Measurements from ENCODE around the gene SGCD.

The SGCD gene

DNA sequence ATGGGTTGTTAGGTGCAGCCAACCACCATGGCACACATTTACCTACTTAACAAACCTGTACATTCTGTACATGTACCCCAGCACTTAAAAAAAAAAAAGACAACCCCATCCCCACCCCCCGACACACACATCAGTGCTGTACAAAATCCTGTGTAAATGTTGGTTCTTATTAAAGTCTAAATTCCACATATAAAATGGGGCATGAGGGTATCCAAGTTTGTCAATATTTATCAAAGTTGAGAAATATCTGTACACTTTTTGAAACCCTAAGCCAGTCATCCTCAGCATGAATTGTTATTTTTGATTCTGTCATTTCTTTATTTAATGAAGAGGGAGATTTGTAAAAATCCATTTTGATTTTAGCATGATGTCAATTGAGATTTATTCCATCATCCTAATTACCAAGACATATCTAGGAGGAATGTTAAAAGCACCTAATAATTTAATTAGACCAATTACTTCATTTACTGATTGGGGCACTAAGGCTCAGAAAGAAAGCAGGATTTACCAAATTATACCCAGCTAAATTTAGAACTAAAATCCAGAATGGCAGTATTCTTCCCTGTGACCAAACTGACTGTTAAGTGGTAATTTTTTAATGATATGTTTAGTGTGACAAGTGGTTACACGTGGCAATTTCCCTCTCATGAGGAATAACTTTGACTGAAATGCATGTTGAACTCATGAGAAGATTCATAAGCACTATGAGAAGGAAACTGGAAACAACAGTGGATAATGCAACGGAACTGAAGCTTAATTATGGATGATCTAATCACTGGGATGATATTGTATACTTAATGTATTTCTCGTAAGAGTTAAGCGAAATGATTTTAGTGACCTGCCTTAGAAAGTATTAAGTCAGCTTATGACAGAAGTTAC is 195.9 kb downstream of the SGCD start:
- DNase-seq: no peak

DNA sequence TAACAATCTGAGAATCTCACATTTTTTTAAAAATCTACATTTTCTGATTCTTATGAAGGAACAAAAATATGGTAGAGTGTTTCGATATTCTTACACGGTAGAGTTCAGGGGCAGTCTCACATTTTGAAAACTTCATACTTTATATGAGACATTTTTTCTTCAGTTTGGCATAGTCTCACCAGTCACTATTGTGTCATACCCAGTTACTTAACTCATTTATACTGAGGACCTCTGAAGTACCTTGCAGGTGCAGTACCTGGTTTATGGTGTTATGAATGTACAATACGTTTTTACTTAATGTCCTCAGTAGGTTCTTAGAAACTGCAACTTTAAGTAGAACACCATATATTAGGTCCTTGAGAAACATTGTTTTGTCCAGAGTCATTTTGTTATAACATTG is 196.6 kb downstream of the SGCD start:
- DNase-seq: no peak

DNA sequence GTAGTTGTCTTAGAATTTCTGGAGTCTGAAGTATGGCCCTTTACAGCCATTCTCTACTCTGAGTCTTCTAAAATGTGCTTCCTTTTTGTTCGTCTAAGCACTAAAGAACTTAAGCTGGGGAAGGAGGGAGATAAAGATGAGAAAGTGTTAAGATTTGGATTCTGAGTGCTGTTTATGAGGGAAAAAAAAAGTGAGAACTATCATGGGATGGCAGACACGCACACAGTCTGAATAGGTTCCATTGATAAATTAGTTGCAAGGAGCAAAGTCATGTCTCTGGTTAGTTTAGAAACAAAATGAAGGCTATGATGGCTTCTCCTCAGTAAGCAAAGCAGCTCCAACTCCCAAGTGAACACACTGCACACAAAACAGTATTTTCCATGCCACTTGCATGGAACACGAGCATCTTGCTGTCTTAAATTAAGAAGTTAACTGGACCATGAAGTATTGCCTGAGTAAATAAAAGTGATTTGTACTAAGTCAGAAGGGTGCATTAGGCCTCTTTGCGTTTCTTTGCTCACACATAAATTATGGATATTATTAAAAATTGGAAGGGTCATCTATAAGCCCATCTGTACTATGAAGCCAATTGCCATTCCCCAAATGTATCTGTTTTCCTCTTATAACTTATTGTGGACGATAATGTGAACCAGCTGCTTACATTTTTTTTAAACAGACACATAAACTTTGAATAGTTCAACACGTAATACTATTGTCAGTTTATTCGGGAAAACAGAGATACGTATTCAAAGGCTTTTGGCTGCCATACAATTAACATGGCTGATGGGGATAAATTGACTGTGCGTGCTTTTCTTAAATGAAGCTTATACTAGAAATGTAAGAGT is 199.3 kb downstream of the SGCD start:
- no peak for DNase-seq

DNA sequence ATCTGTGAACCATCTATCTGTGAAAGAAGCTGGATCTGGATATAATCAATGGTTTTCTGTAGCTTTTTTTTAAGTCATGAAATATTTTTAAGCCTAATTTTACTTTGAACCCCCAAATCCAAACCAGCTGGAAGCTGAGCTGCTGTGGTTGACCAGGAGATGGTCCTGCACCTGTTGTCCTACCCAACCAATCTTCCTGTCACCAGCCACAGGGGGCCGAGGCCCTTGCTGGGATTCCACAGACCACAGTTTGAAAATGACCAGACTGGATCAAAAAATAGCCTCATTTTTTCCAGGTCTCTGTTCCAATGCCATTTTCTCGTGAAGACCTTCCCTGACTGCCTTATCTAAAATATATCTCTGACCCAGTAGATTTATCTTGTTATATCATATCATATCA is 200.6 kb downstream of the SGCD start:
- no peak for DNase-seq

DNA sequence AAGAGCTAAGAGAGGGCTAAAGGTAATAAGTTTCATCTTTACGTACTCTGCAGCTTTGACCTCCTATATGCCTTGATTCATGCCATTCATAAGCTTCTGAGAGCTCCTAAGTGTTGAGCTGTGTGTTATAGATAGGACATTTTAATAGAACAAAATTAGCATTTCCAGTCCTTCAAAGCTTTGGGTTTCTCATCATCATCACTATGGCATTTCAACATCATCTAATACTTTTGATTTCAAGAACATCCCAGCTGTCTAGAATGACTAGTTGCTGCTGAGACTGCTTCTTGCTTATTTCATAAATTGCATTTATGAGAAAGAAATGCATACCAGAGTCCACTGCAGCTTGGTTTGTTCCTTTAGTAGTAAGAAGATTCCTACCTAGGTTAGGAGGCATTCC is 201.7 kb downstream of the SGCD start:
- DNase-seq: no peak

DNA sequence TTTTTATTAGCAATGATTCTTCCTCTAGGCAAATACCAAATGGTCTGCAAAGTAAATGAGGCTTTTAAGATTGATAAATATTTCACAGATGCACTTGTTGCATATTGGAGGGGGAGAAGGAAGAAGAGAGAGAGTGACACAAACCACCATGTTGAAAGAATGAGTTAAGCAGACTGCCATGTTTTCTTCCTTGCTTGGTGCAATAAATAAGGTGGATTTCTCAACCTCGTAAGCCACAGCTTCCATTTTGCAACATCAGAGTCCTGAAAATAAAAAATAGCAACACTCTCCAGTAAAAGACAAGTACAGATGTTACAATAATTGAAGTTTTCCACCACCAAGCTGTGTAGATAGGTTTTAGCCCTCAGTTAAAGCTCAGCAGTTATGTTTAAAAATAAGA is 202.9 kb downstream of the SGCD start:
- no peak for DNase-seq

DNA sequence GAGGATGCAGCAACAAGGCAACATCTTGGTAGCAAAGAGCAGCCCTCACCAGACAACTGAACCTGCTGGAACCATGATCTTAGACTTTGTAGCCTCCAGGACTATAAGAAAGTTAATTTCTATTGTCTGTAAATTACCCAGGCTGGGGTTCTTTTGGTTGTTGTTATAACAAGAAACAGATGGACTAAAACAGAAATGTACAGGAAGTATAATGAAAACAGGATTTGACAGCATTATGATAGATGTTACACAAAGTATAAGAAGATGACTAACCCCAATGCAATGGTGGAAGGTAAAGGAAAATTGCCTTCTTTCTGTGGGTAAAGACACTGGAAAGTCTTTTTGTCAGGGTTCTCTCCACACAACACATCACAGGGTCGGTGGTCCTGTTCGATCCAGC is 204.2 kb downstream of the SGCD start:
- DNase-seq: no peak

DNA sequence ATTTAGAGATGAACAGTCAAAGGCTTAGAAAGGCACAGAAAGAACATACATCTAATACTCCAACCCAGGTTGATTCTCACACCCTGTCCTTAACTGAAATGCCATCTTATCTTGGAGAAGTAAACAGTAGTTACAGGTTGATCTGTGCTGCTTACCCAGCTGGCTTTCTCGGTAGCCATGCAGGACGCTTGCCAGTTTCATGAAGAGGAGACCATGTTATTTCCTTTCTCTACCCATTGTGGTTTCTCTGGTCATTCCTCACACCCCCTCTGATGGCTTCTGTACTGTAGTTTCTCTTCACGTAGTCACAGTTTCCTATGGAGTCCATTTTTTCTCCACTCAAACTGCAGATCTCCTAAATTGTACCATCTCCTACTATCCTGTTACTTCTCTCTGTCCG is 206.0 kb downstream of the SGCD start:
- no peak for DNase-seq

DNA sequence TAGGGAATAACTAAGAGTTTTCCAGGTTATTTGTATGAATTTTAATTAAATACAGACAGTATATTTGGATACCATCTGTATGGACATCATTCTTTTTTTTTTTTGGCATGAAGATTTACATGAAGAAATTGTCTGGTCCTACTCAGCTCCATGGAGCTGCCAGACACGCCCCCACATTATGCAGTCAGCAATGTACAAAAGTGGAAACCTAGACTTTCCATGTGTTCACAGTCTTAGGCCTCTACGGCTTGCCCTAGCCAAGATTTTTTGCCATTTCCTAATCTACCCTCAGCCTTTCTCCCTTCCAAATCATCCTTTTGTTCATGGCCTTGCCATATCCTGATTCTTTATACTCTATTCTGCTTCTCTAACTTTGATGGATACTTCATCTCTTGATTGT is 207.1 kb downstream of the SGCD start:
- no peak for DNase-seq

DNA sequence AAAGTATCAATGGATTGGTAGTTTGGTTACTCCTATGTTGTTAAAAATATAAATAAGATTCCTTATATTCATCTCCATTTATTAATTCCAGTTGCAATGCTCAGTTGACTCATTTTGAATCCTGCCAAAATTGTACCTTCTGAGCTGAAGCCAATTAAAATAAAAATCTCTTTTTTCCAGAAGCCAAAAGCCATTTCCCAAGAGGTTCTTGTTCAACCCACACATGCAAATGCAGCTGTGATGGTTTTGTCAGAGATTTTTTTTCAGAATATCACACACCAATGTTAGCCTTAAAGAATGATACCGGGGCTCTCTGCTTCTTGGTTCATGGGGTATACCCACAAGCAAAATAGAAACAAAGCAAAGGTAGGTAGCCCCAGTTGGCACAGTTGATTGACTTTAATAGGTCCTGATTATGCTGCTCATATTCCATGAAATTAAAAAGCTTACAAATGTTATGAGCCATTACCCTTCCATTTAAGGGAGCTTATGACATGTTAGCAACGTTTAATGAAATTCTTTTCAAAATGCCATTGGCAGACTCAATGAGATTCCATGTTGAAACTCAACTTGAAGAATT is 208.0 kb downstream of the SGCD start:
- DNase-seq: no peak

DNA sequence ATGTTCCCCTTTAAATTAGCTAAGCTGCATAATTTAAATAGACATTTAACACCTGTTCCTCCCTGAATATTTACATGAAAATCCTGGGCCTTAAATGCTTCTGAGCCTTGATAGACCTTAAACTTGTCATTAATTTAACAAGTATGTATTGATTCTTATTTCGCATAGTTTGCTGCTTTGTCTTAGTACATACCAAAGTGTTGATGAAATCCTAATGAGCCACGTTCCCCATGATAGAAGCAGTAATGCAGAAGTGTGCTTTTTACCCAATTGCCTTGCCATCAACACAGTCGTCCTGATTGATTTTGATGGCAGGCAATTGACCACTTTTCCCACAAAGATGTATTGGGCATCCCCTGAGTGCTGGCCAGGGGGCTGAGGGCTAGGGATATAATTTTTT is 213.5 kb downstream of the SGCD start:
- no peak for DNase-seq

DNA sequence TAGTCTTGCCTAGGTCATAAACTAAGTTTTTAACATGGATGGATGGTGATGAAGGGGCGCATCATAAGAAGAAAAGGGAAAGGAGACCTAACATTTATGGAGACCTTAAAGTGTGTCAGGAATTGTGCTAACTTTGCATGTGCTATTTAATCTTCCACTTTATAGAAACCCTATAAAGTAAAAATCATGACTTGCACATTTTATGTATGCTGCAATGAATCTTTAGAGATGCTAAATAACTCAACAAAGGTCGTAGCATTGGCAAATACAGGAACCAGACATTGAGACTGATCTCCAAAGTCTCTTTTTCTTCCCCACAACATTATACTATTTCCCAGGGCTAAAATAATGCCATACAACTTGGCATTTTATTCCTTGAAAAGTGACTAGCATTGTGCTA is 214.6 kb downstream of the SGCD start:
- no peak for DNase-seq

DNA sequence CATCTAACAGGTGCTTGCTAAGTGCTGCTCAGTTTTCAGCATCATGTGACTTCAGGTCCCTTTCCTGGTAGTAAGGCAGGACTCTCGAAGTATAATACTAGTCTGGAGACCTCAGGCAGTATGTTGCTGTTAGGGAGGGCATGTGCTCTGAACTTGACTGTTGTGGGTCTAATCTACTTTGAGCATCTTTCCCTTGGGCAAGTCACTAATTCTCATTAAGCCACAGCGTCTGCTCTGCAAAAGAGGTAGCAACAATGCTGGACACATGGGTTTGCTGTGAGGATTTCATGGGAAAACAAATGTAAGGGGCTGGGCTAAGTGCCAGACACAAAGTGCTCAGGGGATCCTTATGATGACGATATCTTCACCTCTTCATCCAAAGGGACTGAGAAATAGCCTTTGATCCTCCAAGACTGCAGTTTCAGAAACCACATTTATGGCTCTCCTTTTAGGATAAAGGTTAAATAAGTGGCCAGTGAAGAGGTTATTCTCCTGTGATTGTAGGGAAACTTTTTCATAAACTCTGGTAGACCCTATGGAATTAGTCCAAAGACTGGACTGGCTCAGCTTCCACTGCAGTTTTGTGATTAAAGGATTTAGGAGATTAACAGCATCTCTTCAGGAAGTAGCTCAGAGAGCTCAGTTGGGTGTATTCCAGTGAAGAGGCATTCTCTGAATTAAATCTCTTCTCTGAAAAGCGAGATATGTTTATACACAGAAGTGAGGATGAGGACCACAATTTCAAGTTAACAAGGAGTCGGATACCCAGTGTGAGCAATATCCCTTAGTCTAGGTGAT is 216.6 kb downstream of the SGCD start:
- no peak for DNase-seq

DNA sequence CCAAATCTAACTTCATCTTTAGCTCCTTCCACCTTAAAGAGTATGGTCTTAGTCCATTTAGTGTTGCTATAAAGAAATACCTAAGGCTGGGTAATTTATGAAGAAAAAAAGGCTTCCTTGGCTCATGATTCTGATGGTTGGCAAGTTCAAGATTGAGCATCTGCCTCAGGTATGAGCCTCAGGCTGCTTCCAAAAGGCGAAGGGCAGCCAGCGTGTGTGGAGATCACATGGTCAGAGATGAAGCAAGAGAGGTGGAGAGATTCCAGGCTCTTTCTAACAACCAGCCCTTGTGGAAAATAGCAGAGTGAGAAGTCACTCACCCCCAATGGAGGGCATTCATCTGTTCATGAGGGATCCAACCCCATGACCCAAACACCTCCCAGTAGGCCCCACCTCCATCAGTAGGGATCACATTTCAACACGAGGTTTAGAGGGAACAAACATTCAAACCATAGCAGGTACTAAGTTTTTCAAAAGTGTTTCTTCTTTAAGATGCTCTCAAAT is 225.9 kb downstream of the SGCD start:
- DNase-seq: no peak

DNA sequence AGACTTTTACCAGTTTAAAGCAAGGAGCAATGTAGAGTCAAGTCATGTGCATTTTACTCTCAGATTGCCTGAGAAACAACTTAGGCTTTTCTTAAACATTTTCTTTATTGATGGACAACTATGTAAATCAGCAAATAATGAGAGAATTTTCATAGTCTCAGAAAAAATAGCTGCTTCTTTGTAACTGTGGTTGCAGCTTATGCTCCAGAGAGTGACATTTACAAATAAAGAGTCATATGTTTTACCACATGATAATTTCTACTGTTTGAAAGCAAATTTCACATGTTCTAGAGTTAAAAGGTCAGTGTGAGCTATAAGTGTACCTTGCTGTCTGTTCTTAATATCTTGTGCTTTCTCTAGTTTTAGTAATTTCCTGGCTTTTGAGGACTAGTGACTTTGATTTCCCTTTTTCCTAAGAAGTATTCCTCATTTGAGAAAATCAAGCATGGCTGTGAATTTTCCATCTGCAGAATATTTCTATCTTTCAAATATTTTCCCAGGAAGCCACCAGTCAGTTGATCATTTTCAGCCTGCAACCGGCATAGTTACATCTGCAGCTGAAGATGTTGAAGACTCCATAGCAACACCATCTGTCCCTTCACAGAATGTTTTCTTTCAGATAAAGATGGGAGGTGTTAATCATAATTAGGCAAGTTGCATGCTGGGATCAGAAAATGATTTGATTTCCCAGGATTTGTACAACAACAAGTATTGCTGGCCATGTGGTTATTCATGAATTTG is 229.9 kb downstream of the SGCD start:
- DNase-seq: no peak

DNA sequence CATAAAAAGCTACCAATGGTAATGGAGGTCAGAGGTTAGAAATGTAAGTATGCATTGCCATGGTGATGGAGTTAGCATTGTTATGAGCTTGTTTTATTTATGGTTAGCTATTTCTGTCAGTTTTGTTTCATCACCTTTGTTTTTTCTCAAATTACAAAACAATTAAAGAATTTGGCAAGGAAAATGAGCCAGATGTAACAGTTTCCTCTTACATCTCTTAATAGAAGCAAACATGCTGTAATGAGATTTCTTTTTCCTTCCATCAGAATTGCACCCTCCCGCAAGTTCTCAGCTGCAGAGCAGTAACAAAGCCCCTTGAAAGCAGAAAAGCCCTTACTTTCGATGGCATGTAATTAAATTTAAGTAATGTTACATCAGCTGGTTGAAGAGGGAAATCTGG is 233.0 kb downstream of the SGCD start:
- DNase-seq: no peak

DNA sequence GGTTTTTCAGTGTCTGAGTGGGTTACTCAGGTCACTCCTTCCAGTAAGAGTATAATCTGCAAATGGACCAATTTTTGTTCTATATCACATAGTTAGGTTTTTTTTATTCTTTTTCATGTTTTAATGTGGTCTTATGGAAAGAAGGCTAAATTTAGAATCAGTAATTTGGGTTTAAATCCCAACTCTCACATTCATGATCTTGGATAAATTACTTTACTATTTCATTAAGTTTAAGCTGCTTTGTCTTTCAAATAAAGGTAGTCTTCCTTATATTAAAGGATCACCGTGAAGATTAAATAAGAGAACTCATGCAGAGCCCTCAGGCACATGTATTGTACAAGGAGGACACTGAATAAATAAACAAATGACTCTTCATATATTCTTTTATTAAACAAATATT is 234.7 kb downstream of the SGCD start:
- no peak for DNase-seq

DNA sequence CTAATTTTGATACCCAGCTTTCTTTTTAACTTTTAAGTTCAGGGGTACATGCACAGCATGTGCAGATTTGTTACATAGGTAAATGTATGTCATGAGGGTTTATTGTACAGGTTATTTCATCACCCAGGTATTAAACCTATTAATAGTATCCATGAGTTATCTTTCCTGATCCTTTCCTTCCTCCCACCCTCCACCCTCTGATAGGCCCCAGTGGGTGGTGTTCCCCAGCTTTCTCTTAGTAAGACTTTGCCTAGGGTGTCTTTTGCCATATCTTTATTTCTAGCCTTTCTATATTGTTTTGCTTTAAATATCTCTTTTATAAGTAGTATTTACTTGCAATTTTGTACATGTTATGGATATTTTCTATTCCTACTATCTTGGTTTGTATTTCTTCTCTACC is 243.7 kb downstream of the SGCD start:
- no peak for DNase-seq

DNA sequence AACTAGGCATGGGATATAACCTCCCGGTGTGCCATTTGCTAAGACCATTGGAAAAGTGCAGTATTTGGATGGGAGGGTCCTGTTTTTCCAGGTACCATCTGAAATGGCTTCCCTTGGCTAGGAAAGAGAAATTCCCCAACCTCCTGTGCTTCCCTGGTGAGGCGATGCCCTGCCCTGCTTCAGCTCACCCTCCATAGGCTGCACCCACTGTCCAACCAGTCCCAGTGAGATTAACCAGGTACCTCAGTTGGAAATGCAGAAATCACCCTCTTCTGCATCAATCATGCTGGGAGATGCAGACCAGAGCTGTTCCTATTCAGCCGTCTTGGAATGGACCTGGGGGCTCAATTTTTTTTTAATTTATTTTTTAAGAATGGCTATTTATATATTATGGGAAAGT is 254.8 kb downstream of the SGCD start:
- DNase-seq: no peak

DNA sequence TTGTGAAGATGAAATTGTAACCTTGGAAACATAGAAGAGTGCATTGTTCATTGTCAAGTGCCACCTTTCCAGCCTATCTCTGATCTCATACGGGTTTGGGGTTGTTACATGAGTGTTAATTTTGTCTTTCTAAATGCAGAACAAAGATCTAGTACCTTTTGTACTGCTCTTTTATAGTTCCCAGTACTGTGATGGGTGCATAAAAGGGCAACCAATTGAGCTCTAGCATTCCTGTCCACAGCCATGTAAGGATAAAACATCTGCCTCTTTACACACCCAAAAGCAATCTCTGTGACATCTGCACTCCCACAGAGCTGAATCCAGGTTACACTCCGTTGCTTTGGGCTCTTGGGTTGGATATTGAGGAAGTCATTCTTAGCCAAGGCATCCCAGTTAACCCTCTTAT is 255.2 kb downstream of the SGCD start:
- no peak for DNase-seq

DNA sequence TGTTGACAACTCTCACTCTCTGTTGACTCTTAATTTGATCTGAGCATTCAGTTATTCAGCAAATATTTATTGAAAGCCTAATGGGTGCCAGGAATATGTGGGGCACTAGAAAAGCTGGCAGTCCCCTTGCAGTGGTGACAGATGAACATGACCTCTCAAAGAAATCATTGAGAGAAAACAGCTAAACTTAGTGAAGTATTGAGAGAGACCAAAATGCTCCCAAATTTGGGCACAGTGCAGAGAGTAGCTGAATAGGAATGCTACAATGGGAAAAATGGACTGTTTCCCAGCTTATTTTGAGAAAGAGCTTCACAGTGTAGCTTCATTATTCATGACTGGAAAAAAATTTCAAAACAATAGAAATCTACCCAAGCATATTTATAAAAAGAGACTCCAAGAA is 257.9 kb downstream of the SGCD start:
- no peak for DNase-seq

DNA sequence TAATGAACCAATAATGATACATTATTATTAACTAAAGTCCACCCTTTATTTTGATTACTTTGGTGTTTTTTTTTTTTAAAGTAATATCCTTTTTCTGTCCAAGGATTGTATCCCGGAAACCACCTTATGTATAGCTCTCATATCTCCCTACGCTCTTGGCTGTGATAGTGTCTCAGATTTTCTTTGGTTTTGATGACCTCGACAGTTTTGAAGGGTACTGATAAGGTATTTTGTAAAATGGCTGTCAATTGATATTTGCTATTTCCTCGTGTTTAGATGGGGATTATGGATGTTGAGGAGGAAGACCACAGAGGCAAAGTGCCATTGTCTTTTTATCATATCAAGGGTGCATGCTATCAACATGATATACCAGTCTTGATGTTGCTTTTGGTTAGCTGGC is 259.0 kb downstream of the SGCD start:
- DNase-seq: no peak

Data from NCI-H187 treated with DMSO at 0.1 percent for 48 hours (cell line).